Activated CD4-positive, alpha-beta T cell treated with anti-CD3 and anti-CD28 coated beads, Interleukin-10, Interleukin-2, amounts not matched to agents 100 ng/mL and 50 ng/mL, durations not matched to agents 16 hours and 8 hours (primary cell): Measurements from ENCODE around the gene AMN.

Source experiments
- DNase-seq: peaks from one replicate; pipeline ENCODE4 v3.0.0-alpha.2; 2020

The AMN gene

DNA sequence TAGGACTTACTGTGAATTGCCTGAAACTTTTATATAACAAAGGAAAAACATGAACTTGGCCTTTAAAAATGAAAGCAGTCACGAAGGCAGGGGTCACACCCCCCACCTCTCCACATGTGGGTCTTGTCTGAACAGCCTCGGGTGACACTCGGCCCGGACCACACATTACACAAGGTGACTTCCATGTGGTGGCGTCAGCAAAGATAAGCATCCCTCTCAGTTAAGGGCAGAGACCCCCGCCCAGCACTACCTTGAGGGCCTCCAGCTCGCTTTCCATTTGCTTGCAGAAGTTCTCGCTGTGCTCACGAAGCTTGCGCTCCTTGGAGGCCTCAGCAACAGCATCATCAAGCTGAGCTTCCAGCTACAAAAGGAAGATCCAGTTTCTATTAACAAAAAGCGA is 47.4 kb downstream of the AMN start:
- no peak for DNase-seq

DNA sequence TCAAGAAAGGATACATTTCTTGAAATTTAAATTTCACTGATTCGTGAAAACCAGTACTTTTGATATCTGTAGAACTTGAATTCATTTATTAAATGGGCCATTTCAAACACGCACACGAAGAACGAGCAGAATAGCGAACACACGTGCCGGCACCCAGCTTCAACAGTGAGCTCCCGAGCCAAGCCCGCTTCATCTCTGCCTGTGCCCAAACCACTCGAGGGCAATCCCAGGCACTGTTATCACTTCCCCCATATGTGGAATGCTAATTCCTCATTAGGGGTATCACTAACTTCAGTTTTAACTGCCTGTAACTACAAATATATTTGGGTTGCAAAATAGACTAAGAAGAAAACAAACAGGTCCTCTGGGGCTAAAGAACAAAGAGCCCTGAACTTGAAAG is 48.0 kb downstream of the AMN start:
- no peak for DNase-seq

DNA sequence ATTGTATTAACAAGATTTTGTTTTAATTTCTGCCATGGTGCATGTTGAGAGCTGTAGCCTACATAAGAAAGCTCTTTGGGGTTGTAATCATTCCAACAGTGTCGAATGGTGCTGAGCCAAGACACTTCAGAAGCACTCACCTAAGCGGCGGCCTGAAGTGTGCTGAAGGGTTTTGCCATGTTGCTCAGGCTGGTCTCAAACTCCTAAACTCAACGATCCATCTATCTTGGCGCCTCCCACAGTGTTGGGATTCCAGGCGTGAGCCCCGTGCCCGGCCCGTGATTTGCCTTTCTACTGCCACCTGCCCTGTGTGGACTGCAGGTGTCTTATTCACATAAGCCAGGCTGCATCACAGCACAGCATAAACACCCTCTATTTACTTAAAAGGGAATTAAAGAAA is 48.9 kb downstream of the AMN start:
- DNase-seq: no peak

DNA sequence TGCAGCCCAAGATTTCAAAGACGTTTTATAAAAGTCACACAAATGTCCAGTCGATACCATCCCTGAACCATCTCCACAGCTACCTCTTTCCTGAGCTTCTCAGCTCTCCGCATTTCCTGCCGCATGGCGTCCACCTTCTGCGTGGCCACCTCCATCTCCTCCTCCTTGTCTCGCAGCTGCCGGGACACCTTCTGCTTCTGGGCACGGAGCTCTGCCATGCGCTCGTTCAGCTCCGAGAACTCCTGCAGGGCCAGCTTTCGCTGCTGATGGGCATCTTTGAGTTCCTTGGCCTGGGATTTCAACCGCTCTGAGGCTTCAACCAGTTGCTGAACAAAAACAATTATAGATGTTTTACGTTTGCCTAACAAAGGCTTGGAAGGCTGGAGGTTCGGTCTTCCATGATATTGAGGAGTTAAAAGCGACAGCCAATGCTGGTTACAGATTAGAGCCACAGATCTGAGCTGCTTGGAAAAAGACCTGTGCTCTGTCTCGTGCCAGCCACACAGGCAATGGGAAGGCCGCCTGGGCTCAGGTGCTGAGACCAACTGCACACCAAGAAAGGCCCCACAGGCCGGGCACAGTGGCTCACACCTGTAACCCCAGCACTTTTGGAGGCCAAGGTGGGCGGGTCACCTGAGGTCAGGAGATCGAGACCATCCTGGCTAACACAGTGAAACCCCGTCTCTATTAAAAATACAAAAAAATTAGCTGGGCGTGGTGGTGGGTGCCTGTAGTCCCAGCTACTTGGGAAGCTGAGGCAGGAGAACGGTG is 49.6 kb downstream of the AMN start:
- no peak for DNase-seq

DNA sequence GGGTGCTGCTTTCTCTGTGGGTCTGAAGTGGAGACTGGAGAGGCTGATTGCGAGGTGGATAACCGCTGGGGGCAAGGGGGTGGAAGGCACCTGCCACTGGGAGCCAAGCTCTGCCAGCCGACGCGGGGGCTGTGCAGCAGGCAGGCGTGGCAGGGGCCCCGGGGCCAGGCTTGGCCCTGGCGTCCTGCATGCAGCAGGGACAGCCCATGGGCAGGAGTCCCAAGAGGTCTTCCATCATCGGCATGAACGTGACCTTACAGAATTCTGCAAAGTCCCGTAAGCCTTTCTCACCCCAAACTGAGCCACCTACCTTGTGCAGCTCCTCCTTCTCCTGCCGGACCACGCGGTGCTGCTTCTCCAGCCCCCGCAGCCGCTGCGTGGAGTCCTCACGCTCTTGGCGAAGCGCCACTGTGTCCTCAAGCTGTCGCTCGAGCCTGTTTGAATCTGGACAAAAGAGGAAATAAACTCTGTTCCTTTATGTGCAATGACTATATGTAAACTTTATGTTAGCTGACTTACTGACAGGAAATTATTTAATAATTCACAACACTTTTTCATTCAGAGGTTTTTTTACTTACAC is 51.3 kb downstream of the AMN start:
- no peak for DNase-seq

DNA sequence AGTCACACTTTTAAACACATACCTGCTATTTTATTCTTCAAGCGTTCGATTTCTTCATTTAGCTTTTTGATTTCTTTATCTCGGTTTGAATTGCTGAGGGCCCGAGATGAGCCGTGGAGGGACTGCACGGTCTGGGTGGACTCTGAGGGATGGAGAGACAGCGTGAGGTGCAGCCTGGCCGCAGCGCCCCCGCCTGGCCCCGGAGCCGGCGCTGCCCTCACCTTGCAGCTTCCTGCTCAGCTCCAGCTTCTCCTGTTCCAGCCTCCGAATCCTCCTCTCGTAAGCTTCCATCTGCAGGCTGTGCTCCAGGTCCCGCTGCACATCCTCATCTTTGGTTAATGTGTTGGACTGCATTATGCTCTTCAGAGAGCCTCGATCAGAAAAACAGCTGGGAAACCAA is 53.2 kb downstream of the AMN start:
- no peak for DNase-seq

DNA sequence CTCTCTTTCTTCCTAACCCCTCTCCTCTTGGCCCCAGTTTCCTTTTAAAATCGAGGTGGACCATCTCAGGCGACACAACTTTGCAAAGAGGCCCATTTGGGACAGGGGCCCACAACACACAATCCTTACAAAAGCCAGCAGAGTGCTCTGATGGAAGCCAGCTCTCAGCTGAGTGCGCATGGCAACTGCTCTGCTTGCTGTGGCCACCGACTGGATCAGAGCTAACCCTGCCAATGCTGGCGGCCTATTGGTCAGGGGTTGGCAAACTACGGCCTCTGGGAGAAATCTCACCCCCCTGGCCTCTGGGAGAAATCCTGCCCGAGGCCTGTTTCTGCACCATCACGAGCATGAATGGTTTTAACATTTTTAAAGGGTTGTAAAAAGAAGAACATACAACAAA is 55.0 kb downstream of the AMN start:
- no peak for DNase-seq

DNA sequence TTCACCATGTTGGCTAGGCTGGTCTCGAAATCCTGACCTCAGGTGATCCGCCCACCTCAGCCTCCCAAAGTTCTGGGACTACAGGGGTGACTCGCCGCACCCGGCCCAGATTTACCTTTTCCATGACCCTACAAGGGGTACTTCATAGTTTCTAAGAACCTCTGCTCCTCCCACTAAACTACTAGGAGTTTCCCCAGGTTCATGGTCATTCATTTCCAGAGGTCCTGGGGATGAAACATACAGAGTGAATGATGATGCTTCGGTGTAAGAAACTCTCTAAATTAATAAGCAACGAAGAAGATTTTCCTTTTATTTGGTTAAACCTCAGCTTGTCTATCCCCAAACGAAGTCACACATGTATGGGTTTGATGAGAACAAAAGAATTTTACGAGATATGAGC is 56.9 kb downstream of the AMN start:
- no peak for DNase-seq

DNA sequence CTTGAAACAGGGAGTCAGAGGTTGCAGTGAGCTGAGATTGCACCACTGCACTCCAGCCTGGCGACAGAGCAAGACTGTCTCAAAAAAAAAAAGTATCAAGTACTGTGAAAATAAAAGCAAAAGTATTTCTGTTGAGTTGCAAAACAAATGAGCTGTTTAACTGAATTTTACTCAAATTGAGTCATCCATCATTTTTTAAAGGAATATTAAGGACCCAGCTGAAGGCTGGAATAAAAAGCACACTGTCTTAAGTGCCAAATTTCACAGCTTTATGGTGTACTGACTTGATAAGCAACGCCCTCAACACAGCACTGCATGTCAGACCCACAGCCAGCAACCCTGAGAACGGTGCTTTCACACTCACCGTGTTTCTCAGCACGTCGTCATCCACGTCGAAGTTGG is 57.9 kb downstream of the AMN start:
- DNase-seq: no peak
